Left lung (tissue), 10 donors: ENCODE data around the gene QSER1. TPM values are rescaled to one million over a fixed set of nuclear protein-coding genes. Genes with fewer than 3 reads are reported as not detected.

Experiments used
- ATAC-seq: fragments of 200-7000 bp; cut with Tn5 transposase; one replicate; pipeline ENCODE4 v1.9.1; 2020; ENCODE audit warnings: moderate library complexity
- DNase-seq, 4 donors: peaks; one replicate each; pipeline ENCODE4 v3.0.0-alpha.2; 2013 to 2020
- H3K27ac ChIP-seq, 2 donors: fragments of 200-600 bp; sonication (generic) in 1 of 2; one replicate each; pipeline versions ENCODE4 v1.5.0 to v1.8.0; 2020 to 2021
- H3K27me3 ChIP-seq, 2 donors: fragments of 200-600 bp; sonication (generic) in 1 of 2; one replicate each; pipeline versions ENCODE4 v1.5.0 to v1.8.0; 2020 to 2021
- H3K36me3 ChIP-seq, 2 donors: fragments of 200-600 bp; sonication (generic) in 1 of 2; one replicate each; pipeline versions ENCODE4 v1.5.0 to v1.8.0; 2020 to 2021
- H3K4me1 ChIP-seq, 2 donors: fragments of 200-600 bp; one replicate each; pipeline ENCODE4 v1.8.0; 2021
- H3K4me3 ChIP-seq, 2 donors: fragments of 200-600 bp; sonication (generic) in 1 of 2; one replicate each; pipeline versions ENCODE4 v1.5.0 to v1.8.0; 2020 to 2021; ENCODE audit warnings: mild to moderate bottlenecking in 1 of 2
- H3K9me3 ChIP-seq, 2 donors: fragments of 200-600 bp; sonication (generic) in 1 of 2; one replicate each; pipeline versions ENCODE4 v1.5.0 to v1.8.0; 2020 to 2021
- CTCF ChIP-seq, 2 donors: fragments of 200-600 bp; sonication (generic) in 1 of 2; IDR thresholded peaks; one replicate each; pipeline versions ENCODE4 v1.5.0 to v1.8.0; 2021; ENCODE audit warnings: antibody characterized with exemption in 2 of 2
- intact Hi-C, 2 donors: fragments of 100-400 bp; cut with DNase I; formaldehyde crosslinking; loops; one replicate each; pipeline versions ENCODE4 v1.11.2 to v1.14.2; 2022
- polyA plus RNA-seq, 6 donors: library from polyadenylated mRNA; unstranded; fragments of 120-200 nt; gene quantifications; one replicate each; pipeline ENCODE4 v1.2.1, GENCODE V29; 2013; ENCODE audit not compliant: insufficient read length in 6 of 6
- total RNA-seq, 2 donors: library from RNA; stranded (reverse); fragmentation: NEBNext Ultra II Directional; extraction: Animal tissue kit (Norgen Biotek cat#: 25700); gene quantifications; one replicate each; pipeline ENCODE4 v1.2.1, GENCODE V29; 2021
- donor health status: DM: no; HTN: yes; CAD: no.
- donor health status: DM: no; HTN: no; CAD: no.

The QSER1 gene
- total and polyA plus RNA-seq, 8 donors = 23.4 to 47.4 (median 41.0) TPM

GRCh38 chr11:32893343-32894148 lies 935 bp downstream of the QSER1 start:
- Histone ChIP-seq H3K36me3 (no peaks in the 10 kb centered on the region), H3K27me3 (no peaks in the 10 kb centered on the region), H3K27ac (peak overlapping the region; percentile 94 to 95), H3K9me3 (no peaks in the 10 kb centered on the region), H3K4me1 (peaks cover 8 to 23% of the 10 kb centered on the region in 2 donors), H3K4me3 (peak overlapping the region; percentile 88 to 96)
- DNase-seq = peak; percentile 62 to 86 (median 71)
- TF ChIP-seq CTCF (IDR thresholded peaks at IDR 0.05) = no peak
- peak; percentile 70 for ATAC-seq
- intact Hi-C loops = no loop called here

GRCh38 chr11:32894149-32894827 lies 1.7 kb downstream of the QSER1 start:
- Histone ChIP-seq H3K27ac (peak overlapping the region; percentile 94 to 95), H3K4me1 (peaks cover 8 to 25% of the 10 kb centered on the region in 2 donors), H3K27me3 (no peaks in the 10 kb centered on the region), H3K9me3 (no peaks in the 10 kb centered on the region), H3K4me3 (peak overlapping the region; percentile 88 to 96), H3K36me3 (no peaks in the 10 kb centered on the region)
- ATAC-seq = peak; percentile 70
- no peak for TF ChIP-seq CTCF (IDR thresholded peaks at IDR 0.05)
- DNase-seq = peak in 2 of 4 donors; percentile 24 to 77
- intact Hi-C loops = no loop called here

GRCh38 chr11:32894921-32895320 lies 2.3 kb downstream of the QSER1 start:
- intact Hi-C loops = no loop called here
- H3K4me3 ChIP-seq = no peak overlapping the region
- TF ChIP-seq CTCF (IDR thresholded peaks at IDR 0.05) = no peak
- DNase-seq (peak in 1 of 4 donors; percentile 8), ATAC-seq (no peak)
- H3K36me3 ChIP-seq = no peaks in the 10 kb centered on the region
- no peaks in the 10 kb centered on the region for H3K27me3 ChIP-seq
- peak overlapping the region in 1 of 2 donors; percentile 94 for H3K27ac ChIP-seq
- H3K9me3 ChIP-seq = no peaks in the 10 kb centered on the region
- peaks cover 8 to 31% of the 10 kb centered on the region in 2 donors for H3K4me1 ChIP-seq

GRCh38 chr11:32895471-32895870 lies 2.9 kb downstream of the QSER1 start:
- H3K27ac ChIP-seq = no peak overlapping the region
- intact Hi-C loops = no loop called here
- H3K4me1 ChIP-seq = peaks cover 8 to 31% of the 10 kb centered on the region in 2 donors
- H3K9me3 ChIP-seq = no peaks in the 10 kb centered on the region
- no peak overlapping the region for H3K4me3 ChIP-seq
- no peaks in the 10 kb centered on the region for H3K36me3 ChIP-seq
- no peak for TF ChIP-seq CTCF (IDR thresholded peaks at IDR 0.05)
- H3K27me3 ChIP-seq = no peaks in the 10 kb centered on the region
- no peak for DNase-seq
- no peak for ATAC-seq

- no peak overlapping the region for H3K4me3 ChIP-seq
- no peaks in the 10 kb centered on the region for H3K27me3 ChIP-seq
- H3K9me3 ChIP-seq = no peaks in the 10 kb centered on the region
- intact Hi-C loops = no loop called here
- DNase-seq (no peak), ATAC-seq (no peak)
- H3K4me1 ChIP-seq = peaks cover 10 to 28% of the 10 kb centered on the region in 2 donors
- H3K27ac ChIP-seq = no peak overlapping the region
- H3K36me3 ChIP-seq = no peaks in the 10 kb centered on the region
- no peak for TF ChIP-seq CTCF (IDR thresholded peaks at IDR 0.05)
These were observed 4.5 kb downstream of the QSER1 start for GRCh38 chr11:32897103-32897502.
